Kidney (tissue), 14 donors: ENCODE measurements around the gene RAD51B. TPM values are rescaled to one million over a fixed set of nuclear protein-coding genes. Genes with fewer than 3 reads are reported as not detected.
"Not testable (repeated sequence)": the region's sequence is repeated elsewhere in the genome, so short reads cannot be mapped to it uniquely, and the experiment has no call there.

Experiments used
- DNase-seq, 5 donors: peaks; one replicate each; pipeline ENCODE4 v3.0.0-alpha.2; 2013 to 2020
- FAIRE-seq: peaks from 2 replicates; lab custom pipeline; 2012; peaks lifted over from hg19 to GRCh38; lab: Jason Lieb, UNC
- H3K27ac ChIP-seq, 2 donors: one replicate each; pipeline ENCODE4 v1.7.0; 2013; ENCODE audit warnings: low read depth in 2 of 2, low read length in 2 of 2, inconsistent platforms in 1 of 2
- H3K27me3 ChIP-seq: one replicate; pipeline ENCODE4 v1.7.1; 2013; ENCODE audit warnings: low read length, inconsistent platforms; ENCODE audit not compliant: control insufficient read depth, insufficient read depth
- H3K36me3 ChIP-seq, 3 donors: one replicate each; pipeline versions ENCODE4 v1.7.0 to v1.7.1; 2013; ENCODE audit warnings: low read length in 3 of 3, control low read depth in 1 of 3, inconsistent platforms in 1 of 3; ENCODE audit not compliant: insufficient read depth in 3 of 3, control insufficient read depth in 2 of 3
- H3K4me1 ChIP-seq, 3 donors: one replicate each; pipeline versions ENCODE4 v1.7.0 to v1.7.1; 2013; ENCODE audit warnings: low read length in 3 of 3, inconsistent platforms in 1 of 3, low read depth in 1 of 3; ENCODE audit not compliant: control insufficient read depth in 2 of 3, insufficient read depth in 2 of 3
- H3K4me3 ChIP-seq, 3 donors: one replicate each; pipeline versions ENCODE4 v1.7.0 to v1.8.1; 2013; ENCODE audit warnings: low read length in 3 of 3, control low read depth in 1 of 3, inconsistent platforms in 1 of 3
- H3K9ac ChIP-seq, 3 donors: one replicate each; pipeline versions ENCODE4 v1.7.0 to v1.7.1; 2013; ENCODE audit warnings: low read length in 3 of 3, control low read depth in 1 of 3, inconsistent platforms in 1 of 3
- H3K9me3 ChIP-seq, 3 donors: one replicate each; pipeline versions ENCODE4 v1.7.0 to v1.7.1; 2013; ENCODE audit warnings: low read length in 3 of 3, control low read depth in 1 of 3, inconsistent platforms in 1 of 3; ENCODE audit not compliant: control insufficient read depth in 2 of 3, insufficient read depth in 1 of 3
- intact Hi-C: fragments of 100-400 bp; cut with DNase I; formaldehyde crosslinking; loops from one replicate; pipeline ENCODE4 v1.11.1; 2022
- polyA plus RNA-seq: library from polyadenylated mRNA; stranded (reverse); fragments of 350-450 nt; fragmentation: Illumina TruSeq; extraction: RNeasy Lipid Tissue Mini Kit (QIAGEN cat#74804); gene quantifications from one replicate; pipeline ENCODE4 v1.2.3, GENCODE V29; 2014; ENCODE audit warnings: low read depth, low replicate concordance; ENCODE audit not compliant: insufficient read depth
- total RNA-seq: library from RNA; stranded (reverse); fragmentation: NEBNext Ultra II Directional; extraction: Animal tissue kit (Norgen Biotek cat#: 25700); gene quantifications from one replicate; pipeline ENCODE4 v1.2.1, GENCODE V29; 2021
- TF ChIP-seq, protein P1 (sequence below): IDR thresholded peaks from 3 replicates; pipeline ENCODE4 v1.5.1; 2012; ENCODE audit warnings: mild to moderate bottlenecking, moderate library complexity, borderline replicate concordance; ENCODE audit not compliant: insufficient read depth; ENCODE audit errors: extremely low read depth
- donor health status: control.
- donor health status: control.
- donor health status: control.
- donor health status: control.
- donor health status: control.
- donor health status: DM: yes; HTN: yes; CAD: no.
- donor health status: Normal renal cell carcinoma (clear cell type).

The RAD51B gene
- total and polyA plus RNA-seq, 2 donors from 2014 or later, result 6.9 to 18.0 TPM

DNA sequence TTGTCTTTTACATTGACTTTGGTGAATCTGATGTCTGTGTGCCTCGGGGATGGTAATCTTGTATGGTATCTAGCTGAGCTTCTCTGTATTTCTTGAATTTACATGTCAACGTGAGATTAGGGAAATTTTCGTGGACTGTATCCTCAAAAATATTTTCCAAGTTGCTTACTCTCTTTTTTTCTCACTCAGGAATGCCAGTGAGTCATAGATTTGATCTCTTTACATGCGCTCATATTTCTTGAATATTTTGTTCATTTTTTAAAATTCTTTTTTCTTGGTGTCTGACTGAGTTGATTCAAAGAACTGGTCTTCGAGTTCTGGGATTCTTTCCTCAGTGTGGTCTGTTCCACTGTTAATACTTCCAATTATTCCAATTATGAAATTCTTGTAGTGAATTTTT lies 207.7 kb downstream of the RAD51B start:
- Histone ChIP-seq H3K27ac (no peak overlapping the region), H3K4me1 (no peaks in the 10 kb centered on the region), H3K9ac (no peak overlapping the region), H3K9me3 (peaks cover 0 to 9% (median 0%) of the 10 kb centered on the region in 3 donors), H3K4me3 (no peak overlapping the region), H3K27me3 (no peaks in the 10 kb centered on the region), H3K36me3 (no peaks in the 10 kb centered on the region)
- DNase-seq (no peak), FAIRE-seq (no peak)
- intact Hi-C loops, result no loop called here
- TF ChIP-seq, protein P1, sequence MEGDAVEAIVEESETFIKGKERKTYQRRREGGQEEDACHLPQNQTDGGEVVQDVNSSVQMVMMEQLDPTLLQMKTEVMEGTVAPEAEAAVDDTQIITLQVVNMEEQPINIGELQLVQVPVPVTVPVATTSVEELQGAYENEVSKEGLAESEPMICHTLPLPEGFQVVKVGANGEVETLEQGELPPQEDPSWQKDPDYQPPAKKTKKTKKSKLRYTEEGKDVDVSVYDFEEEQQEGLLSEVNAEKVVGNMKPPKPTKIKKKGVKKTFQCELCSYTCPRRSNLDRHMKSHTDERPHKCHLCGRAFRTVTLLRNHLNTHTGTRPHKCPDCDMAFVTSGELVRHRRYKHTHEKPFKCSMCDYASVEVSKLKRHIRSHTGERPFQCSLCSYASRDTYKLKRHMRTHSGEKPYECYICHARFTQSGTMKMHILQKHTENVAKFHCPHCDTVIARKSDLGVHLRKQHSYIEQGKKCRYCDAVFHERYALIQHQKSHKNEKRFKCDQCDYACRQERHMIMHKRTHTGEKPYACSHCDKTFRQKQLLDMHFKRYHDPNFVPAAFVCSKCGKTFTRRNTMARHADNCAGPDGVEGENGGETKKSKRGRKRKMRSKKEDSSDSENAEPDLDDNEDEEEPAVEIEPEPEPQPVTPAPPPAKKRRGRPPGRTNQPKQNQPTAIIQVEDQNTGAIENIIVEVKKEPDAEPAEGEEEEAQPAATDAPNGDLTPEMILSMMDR, result no peak

DNA sequence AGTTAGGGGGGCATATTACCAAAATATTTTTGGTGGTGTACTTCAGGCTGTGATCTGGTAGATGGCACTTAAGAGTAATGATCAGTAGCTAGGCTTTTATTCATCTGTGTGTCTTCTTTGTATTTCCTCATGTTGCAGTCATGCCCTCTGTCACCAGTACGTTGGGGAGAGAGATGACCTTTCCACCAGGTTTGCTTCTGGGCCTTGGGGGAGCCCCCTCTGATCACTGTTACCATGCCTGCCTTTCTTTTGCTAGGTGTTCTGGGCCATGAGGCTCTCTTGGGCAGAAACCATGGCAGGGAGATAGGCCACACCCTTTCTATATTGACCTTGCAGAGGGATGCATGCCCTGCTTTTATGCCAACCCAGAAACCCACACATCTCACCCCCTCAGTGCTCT lies 208.5 kb downstream of the RAD51B start:
- H3K9ac ChIP-seq, result no peak overlapping the region
- TF ChIP-seq, protein P1, result no peak
- FAIRE-seq (no peak), DNase-seq (no peak)
- no peak overlapping the region for H3K27ac ChIP-seq
- intact Hi-C loops, result no loop called here
- H3K36me3 ChIP-seq, result no peaks in the 10 kb centered on the region
- no peaks in the 10 kb centered on the region for H3K4me1 ChIP-seq
- H3K4me3 ChIP-seq, result no peak overlapping the region
- H3K9me3 ChIP-seq, result peaks cover 0 to 9% (median 0%) of the 10 kb centered on the region in 3 donors
- no peaks in the 10 kb centered on the region for H3K27me3 ChIP-seq

DNA sequence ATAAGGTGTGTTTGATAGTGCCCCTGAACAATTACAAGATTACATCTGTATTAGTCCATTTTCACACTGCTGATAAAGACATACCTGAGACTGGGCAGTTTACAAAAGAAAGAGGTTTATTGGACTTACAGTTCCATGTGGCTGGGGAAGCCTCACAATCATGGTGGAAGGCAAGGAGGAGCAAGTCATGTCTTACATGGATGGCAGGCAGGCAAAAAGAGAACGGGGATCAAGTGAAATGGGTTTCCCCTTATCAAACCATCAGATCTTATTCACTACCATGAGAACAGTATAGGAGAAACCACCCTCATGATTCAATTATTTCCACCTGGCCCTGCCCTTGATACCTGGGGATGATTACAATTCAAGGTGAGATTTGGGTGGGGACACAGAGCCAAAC lies 211.4 kb downstream of the RAD51B start:
- H3K36me3 ChIP-seq, H3K9ac ChIP-seq, H3K27ac ChIP-seq, H3K4me3 ChIP-seq, intact Hi-C loops, H3K27me3 ChIP-seq, H3K9me3 ChIP-seq, H3K4me1 ChIP-seq, FAIRE-seq, DNase-seq: not testable (repeated sequence)

DNA sequence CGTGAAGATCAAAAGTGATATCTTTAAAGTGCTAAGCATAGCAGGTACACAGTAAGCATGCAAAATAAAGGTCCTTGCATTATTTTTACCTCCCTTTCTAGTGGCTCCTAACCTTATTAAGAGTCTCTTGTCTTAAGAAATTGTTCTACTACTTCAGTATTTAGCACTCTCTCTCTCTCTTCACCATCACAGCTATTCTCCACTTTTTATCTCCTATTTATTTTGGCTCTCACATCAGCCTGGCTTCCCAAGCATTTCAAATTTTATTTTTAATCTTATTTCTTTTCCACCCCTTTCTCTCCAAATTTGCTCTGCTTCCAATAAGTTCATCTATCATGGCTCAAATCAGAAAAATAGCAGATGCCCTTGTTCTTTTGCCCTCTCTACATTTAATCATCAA lies 212.6 kb downstream of the RAD51B start:
- no peak for FAIRE-seq
- intact Hi-C loops, result no loop called here
- Histone ChIP-seq H3K9me3 (peaks cover 0 to 9% (median 0%) of the 10 kb centered on the region in 3 donors), H3K4me1 (no peaks in the 10 kb centered on the region), H3K9ac (no peak overlapping the region), H3K36me3 (no peaks in the 10 kb centered on the region), H3K27me3 (no peaks in the 10 kb centered on the region), H3K4me3 (no peak overlapping the region), H3K27ac (no peak overlapping the region)
- no peak for DNase-seq
- TF ChIP-seq, protein P1, result no peak
